ENCODE measurements around the gene DSCAM.

- TF ChIP-seq CTCF (IDR thresholded peaks at IDR 0.05) (no peak), POLR2A (IDR thresholded peaks at IDR 0.05) (no peak), EP300 (IDR thresholded peaks at IDR 0.05) (no peak)
Observed at GRCh38 chr21:40339050-40339449, 507.9 kb downstream of the DSCAM start.
